GM03348 (cell line): ENCODE results near the gene ACTG1.
"Not testable (repeated sequence)": the region's sequence is repeated elsewhere in the genome, so short reads cannot be mapped to it uniquely, and the experiment has no call there.

ENCODE experiments used
- DNase-seq: peaks from one replicate; pipeline ENCODE4 v3.0.0; 2012; ENCODE audit warnings: low spot score

The ACTG1 gene

GRCh38 chr17:81532490-81533287 lies 20.1 kb upstream of the ACTG1 start:
- no peak for DNase-seq

DNA sequence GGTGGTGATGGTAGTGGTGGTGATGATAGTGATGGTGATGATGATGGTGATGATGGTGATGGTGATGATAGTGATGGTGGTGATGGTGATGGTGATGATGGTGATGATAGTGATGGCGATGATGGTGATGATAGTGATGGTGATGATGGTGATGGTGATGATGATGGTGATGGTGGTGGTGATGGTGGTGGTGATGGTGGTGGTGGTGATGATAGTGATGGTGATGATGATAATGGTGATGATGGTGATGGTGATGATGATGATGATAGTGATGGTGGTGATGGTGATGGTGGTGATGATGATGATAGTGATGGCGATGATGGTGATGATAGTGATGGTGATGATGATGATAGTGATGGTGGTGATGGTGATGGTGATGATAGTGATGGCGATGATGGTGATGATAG lies 19.4 kb upstream of the ACTG1 start:
- DNase-seq, result not testable (repeated sequence)

GRCh38 chr17:81531013-81531412 lies 18.4 kb upstream of the ACTG1 start:
- DNase-seq, result not testable (repeated sequence)

DNA sequence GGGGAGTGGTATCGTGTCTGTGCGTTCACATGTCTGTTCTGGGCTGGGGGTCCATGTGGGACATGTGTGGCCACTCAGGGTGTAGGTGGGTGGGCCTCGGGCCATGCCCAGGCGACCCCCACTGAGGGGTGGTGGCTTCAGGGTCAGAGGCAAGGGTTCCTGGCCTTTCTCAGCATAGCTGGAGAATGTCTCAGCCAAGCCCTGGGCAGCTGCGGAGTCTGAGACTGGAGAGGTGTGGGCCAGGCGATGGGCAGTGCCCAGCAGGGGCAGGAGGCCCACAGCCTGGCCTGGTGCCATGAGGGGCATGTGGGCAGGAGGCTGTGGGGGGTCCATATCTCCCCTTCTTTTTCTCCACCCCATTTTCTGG lies 16.8 kb upstream of the ACTG1 start:
- no peak for DNase-seq

GRCh38 chr17:81528651-81529436 lies 16.2 kb upstream of the ACTG1 start:
- no peak for DNase-seq

DNA sequence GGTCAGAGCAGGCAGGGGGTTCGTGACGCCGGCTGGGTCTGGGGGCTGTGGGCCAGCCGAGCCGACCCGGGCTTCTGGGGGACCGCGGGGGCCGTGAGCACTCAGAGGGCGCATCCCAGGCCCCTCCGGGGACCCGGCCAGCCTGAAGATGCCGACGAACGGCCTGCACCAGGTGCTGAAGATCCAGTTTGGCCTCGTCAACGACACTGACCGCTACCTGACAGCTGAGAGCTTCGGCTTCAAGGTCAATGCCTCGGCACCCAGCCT lies 15.7 kb upstream of the ACTG1 start:
- DNase-seq, result no peak

- peak; percentile 40 for DNase-seq
Measured at GRCh38 chr17:81527591-81528383, 15.2 kb upstream of the ACTG1 start, which contains the start of gene FSCN2. FSCN2 (plus strand) TSS chr17:81528377; CDS start chr17:81528532, 155 bp downstream.

GRCh38 chr17:81526662-81527571 lies 14.3 kb upstream of the ACTG1 start:
- no peak for DNase-seq

GRCh38 chr17:81524865-81525159 lies 12.2 kb upstream of the ACTG1 start:
- DNase-seq, result no peak

GRCh38 chr17:81524039-81524864 lies 11.7 kb upstream of the ACTG1 start:
- DNase-seq, result no peak

DNA sequence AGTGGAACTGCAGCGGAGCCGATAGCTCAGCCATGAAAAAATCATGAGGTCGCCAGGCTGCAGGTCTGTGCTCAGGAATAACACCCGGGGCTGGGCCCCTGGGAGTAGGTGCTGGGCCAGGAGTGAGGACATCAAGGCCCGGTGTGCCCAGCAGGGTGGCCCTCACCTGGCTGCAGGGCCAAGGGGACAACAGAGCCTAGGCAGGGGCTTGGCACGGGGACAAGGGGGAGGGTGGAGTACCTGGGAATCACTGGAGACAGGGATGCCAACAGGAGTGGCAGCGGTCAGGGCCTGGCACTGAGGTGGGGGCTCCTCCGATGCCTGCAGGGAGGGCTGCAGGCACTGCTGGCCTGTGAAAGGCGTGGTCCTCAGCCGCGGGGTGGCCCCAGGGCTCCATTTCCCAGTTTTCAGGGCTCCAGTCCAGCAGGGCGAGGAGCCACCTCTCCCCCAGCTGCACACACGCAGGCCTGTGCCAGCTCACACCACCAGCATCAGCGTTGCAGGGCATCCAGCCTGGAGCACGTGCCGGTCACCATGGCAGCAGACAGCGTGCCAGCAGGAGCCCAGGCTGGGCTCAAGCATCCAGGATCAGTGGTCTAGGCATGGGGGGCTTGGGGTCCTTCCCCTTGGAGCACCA lies 10.9 kb upstream of the ACTG1 start:
- DNase-seq, result peak; percentile 74

DNA sequence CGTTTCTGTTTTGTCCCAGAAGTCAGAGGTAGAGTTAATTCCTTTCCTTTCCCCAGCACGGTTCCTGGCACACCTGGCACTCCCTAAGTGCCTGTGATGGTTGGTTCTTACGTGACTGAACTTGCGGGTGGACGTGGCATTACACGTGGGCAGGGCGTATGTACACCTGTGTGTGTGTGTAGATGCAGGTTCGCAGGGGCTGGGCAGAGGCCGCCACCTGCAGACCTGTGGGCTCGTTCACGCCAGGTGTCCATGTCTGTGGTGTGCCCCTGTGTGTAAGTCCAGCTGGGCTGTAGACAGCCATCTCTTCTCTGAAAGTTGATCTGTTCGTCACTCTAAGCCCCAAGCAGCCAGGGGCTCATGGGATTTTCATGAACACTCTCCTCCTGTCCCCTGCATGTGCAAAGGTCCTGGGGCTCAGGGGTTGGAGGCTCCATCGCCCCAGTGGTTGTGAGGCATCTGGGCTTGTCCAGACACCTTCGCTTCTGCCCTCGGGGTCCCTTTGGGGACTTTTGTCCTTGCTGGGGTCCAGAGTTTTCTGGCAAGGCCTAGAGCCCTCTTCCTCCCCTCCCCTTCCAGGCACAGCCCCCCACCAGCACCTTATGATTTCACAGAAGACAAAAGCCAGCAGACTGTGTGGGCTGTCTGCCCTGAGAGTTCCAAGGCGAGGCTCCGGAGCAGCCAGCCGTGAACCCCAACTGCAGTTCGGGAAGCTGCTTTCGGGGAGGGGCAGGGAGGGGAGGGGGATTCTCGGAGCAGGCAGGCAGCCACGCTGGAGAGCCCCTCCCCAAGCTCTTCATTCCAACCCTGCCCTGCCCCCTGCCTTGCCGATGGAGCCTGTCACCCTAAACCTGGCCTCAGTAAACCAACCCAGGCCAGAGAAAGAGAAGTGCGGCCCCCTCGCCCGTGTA lies 10.1 kb upstream of the ACTG1 start:
- no peak for DNase-seq

- DNase-seq, result no peak
Measured at GRCh38 chr17:81520021-81520901, 7.7 kb upstream of the ACTG1 start.

DNA sequence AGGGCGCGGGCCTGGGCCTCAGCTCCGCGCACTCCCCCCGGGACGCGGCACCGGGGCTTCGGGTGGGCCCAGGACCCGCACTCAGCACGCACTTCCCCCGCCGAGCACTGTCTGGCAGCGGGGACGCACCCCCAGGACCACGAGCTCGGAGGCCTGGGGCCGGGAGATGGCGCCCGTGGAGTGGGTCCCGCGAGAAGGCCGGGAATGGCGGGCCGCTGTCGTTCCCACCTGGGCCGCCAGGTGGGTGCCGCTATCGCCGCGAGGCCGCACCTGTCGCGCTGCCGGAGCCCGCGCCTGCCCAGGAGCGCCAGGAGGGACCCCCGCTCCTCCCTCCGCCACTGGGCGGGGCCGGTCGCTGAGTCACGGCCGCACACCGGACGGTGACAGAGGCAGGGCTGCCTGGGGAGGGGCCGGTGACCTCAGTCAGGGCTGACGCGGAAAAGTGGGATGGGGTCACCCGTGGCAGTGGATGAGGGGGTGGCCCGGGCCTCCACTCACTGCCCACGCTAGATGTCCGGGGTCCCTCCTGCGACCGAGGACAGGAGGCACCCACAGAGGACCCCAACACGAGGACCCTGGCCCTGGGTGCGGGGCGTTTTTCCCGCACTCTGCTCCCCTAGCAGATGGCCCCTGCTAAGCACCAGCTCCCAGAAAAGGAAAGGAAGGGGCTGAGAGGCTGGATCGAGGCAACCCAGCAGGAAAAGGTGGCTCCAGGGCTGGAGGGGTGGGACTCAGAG lies 6.9 kb upstream of the ACTG1 start:
- no peak for DNase-seq

GRCh38 chr17:81518785-81519283 lies 6.2 kb upstream of the ACTG1 start:
- peak; percentile 80 for DNase-seq

GRCh38 chr17:81518113-81518784 lies 5.7 kb upstream of the ACTG1 start:
- no peak for DNase-seq
